Measurements from ENCODE around the gene PADI3. TPM values are rescaled to one million over a fixed set of nuclear protein-coding genes. Genes with fewer than 3 reads are reported as not detected.

PADI3 gene
- polyA plus RNA-seq, 1 donor, result not detected

DNA sequence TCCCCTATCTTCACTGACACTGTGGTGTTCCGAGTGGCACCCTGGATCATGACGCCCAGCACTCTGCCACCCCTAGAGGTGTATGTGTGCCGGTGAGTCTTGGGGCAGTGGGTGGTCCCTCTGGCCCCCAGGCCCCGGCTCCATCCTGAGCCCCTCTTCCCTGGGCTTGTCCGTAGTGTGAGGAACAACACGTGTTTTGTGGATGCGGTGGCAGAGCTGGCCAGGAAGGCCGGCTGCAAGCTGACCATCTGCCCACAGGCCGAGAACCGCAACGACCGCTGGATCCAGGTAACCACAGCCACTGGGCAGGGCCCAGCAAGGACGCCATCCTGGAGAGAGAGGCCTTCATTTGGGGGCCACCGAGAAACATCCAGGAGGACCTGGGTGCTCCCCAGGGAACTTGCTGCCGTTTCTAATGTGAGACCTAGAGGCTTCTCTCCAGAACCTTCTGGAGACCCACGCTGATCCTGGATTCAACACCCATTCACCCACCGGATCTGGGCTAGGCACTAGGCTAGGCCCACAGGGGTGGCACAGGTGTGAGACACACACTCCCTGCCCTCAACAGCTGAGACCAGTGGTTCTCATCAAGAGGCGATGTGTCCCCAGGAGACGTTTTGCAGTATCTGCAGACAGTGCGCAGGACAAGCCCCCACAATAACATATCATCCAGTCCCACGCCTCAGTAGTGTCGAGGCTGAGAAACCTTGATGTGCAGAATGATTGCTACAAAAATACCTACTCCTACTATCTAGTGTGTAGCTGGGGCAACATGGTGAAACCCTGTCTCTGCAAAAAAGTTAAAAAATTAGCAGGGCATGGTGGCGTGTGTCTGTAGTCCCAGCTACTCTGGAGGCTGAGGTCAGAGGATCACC is 22.2 kb downstream of the PADI3 start:
- DNase-seq (ENCODE audit: low read depth), result no peak

DNA sequence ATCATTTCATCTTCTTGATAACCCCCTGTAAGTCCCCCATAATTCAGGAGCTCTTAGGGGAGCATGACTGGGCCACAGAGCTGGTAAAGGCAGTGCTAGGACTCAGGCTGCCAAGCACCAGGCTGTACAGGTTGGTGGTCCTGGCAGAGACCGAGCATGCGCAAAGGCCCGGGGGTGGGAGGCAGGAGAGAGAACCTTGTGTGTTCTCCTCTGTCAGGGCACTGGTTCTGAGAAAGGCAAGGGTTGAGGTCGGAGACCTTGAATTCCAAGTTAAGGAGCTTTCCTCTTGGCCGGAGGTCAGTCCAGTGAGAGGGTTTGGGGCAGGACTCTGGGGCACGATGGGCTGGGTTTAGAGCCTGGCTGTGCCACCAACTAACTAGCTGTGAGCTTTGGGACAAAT is 23.2 kb downstream of the PADI3 start:
- DNase-seq (ENCODE audit: low read depth), result no peak

DNA sequence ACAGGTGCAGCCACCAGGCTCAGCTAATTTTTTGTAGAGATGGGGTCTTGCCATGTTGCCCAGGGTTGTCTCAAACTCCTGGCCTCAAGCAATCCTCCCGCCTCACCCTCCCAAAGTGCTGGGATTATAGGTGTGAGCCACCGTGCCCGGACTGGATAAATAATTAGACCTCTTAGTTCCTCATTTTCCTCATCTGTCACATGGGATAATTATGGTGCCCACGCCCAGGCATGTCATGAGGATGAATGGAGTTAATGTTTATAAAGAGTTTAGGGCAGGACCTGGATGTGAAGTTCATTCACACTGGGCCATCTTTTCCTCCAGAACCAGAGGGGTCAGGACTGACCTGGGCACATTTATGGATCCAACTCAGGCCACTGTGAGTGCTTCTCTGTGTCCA is 23.7 kb downstream of the PADI3 start:
- no peak for DNase-seq (ENCODE audit: low read depth)

DNA sequence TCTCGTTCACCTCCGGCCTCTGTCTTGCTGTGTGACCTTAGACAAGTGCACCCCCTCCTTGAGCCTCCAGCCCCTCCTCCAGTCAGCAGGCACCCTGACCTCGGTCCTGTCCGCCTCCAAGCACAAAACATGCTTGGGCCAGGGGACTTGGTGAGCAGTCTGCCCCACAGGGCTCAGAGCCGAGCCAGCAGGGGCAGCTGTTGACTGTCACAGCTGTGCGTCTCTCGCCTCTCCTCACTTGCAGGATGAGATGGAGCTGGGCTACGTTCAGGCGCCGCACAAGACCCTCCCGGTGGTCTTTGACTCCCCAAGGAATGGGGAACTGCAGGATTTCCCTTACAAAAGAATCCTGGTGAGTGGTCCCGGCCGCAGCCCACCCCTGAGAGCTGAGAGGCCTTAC is 24.2 kb downstream of the PADI3 start:
- no peak for DNase-seq (ENCODE audit: low read depth)

DNA sequence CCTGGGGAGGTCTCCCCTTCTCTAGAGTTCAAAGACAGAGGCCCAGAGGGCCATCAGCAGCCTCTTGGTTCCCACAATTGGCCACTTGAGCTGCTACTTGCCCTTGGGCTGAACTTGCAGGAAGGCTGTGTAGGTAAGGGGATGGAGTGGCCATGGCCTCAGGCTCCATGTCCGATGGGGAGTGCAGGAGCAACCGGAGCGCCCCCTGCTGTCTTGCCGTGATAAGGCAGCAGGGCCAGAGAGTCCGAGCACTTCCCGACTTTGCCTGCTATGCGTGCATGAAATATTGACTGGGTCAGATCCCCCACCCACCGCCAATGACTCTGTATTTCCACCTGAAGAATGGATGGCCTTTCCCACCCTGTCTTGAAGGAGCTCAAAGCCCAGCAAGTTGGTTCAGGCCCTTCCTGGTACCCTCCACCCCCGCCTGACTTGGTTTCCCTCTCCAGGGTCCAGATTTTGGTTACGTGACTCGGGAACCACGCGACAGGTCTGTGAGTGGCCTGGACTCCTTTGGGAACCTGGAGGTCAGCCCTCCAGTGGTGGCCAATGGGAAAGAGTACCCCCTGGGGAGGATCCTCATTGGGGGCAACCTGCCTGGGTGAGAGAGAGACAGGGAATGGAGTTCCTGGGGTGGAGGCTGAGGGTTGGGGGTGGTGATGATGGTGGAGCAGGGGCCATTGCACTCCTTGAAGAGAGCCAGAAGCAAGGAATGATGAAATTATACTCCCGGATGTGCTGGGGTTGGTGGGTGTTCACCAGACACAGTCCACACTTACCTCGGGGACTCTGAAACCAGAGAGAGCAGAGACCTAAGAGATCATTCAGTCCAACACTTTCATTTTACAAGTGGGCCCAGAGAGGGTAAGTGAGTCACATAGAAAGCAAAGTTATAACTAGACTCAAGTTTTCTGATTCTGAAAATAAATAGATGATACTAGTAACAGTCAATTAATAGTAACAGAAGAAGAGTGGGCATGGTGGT is 25.6 kb downstream of the PADI3 start:
- DNase-seq (ENCODE audit: low read depth), result no peak

DNA sequence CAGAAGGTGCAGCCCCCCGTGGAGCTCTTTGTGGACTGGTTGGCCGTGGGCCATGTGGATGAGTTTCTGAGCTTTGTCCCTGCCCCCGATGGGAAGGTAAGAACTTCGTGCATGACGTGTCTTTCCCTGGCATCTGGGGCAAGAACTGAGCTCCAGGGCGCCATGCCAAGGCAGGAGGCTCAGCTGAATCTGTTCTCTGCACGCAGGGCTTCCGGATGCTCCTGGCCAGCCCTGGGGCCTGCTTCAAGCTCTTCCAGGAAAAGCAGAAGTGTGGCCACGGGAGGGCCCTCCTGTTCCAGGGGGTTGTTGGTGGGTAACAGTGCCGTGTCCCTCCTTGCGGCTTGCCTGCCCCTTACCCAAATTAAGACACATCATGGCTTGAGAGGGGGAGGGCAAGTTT is 27.7 kb downstream of the PADI3 start:
- DNase-seq (ENCODE audit: low read depth), result no peak

DNA sequence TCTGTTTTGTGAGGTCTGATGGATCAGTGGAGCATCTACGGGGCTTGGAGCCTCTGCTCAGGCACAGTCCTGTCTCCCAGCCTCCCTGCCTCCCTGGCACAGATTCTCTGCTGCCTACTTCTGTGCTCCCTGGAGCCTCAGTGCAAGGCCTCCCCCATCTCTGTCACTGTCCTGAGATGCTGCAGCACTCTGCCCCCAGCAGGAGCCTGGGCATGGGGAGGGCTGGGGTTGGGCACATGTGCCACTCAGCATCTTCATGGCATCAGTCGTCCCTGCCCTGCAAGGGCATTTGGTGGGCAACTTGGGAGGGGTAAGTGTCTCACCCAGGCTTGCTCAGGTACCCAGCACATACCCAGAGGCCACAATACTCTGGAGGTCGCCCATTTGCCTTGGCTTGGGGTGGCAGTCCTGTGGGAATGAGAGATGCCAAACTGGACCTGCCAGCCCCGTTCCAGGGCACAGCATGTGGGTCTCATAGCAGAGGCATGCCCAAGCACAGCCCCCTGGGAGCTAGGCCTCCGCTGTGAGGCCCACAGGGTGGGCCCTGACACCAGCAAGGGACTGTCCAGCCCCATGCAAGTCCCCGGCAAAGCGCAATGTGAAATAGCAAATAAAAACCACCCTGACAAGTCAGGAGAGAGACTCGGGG is 28.7 kb downstream of the PADI3 start:
- DNase-seq (ENCODE audit: low read depth), result no peak

DNA sequence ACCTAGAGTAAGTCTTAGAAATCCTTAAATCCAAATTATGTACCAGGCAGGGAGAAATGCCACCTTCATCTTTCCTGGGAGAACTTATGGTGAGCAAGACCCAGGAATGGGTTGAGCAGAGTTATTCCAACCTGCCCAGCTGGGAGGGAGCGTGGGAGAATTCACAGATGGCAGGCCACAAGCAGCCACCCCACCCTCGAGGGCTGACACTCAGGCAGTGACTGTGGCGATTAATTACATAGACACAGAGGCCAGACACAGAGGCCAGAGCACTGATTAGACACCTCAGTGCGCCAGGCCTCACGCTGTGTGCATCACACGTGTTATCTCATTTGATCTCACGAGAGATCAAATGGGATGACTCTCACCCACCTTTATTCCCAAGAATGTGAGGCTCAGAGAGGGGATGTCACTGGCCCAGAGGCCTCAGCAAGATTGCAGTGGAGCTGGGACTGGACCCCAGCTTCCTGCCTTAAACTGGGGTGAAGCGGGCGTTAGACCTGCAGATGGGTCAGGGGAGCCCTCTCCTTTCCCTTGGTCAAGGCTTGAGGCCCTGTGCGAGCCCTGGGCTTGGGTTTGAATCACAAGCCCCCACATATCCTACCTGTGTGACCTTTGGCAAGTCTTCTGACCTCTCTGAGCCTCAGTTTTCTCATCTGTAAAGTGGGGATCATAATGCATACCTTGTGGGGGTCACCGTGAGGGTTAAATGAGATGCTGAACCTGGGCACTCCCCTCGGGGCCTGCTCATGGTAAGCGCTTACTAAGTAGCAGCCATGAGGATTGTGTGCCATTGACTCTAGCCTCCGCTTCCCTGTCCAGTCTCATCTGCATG is 30.3 kb downstream of the PADI3 start:
- DNase-seq (ENCODE audit: low read depth), result no peak

DNA sequence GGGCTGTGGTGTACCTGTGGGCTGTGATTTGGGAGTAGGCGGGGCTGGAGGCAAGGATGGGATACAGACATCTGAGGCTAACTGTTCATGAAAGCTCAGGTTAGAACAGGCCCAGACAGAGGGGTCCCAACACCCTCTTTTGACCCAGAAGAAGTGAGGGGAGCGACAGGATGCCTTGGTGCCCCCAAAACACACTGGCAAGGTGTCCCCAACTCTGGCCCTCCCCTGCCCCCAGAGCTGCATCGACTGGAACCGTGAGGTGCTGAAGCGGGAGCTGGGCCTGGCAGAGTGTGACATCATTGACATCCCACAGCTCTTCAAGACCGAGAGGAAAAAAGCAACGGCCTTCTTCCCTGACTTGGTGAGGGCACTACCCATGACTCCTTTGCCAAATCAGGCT is 31.5 kb downstream of the PADI3 start:
- no peak for DNase-seq (ENCODE audit: low read depth)

DNA sequence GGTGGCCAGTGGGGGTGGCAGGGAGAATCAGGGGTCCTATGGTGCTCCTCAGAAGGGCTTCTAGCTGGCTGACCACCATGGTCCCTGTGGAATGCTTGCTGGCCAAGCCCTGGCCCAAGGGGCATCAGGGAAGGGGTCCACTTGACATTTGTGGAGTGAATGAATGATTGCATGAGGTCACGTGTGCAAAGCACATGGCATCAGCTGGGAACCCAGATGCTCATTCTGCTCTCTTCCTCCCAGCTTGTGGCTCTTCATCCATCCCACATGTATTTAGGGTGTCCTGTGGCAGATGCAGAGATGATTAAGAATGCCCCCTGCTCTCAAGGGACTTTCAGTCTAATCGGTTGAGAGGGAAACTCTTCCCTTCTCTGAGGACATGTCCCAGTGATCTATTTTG is 32.0 kb downstream of the PADI3 start:
- no peak for DNase-seq (ENCODE audit: low read depth)

DNA sequence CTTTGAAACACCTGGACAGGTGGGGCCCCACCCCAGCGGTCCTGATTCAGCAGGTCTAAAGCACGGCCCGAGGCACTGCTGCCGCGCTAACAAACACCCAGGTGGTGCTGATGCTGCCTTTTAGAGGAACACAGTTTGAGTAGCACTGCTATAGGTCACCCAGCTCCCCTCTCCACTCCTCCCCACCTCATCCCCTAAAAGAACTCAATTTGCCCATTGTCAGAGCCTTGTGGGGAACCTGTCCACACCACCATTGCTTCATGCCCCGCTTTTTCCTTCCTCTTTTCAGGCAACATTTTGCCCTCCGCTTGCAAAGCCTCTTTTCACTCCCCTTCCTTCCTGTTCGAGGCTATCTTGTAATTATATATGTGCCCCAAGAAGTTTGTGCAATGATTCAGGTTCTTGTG is 32.9 kb downstream of the PADI3 start:
- no peak for DNase-seq (ENCODE audit: low read depth)

DNA sequence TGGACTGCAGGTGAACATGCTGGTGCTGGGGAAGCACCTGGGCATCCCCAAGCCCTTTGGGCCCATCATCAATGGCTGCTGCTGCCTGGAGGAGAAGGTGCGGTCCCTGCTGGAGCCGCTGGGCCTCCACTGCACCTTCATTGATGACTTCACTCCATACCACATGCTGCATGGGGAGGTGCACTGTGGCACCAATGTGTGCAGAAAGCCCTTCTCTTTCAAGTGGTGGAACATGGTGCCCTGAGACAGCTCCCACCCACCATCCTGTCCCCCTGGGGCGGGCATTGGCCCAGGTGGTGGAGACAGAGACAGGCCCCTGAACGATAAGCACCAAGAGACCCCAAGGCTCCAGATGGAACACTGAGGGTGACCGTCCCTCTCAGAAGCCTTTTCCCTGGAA is 33.9 kb downstream of the PADI3 start:
- no peak for DNase-seq (ENCODE audit: low read depth)

DNA sequence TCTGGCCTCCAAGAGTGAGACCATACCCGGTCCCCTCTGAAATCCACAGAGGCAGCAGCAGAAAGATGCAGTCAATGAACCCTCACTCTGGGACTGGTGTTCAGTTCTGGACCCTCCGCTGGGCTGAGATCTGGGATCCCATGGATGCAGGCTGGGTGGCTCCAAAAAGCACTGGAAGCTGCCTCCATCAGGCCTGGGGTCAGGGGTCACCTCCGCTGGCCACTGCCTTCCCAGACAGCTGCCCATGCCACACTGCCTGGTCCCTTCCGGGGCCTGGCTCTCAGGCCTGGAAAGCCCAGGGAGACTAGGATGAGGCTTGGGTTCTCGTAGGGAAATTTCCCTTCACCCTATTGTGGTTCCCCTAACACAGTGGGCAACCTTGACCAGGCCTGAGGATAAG is 37.7 kb downstream of the PADI3 start:
- DNase-seq (ENCODE audit: low read depth), result no peak

DNA sequence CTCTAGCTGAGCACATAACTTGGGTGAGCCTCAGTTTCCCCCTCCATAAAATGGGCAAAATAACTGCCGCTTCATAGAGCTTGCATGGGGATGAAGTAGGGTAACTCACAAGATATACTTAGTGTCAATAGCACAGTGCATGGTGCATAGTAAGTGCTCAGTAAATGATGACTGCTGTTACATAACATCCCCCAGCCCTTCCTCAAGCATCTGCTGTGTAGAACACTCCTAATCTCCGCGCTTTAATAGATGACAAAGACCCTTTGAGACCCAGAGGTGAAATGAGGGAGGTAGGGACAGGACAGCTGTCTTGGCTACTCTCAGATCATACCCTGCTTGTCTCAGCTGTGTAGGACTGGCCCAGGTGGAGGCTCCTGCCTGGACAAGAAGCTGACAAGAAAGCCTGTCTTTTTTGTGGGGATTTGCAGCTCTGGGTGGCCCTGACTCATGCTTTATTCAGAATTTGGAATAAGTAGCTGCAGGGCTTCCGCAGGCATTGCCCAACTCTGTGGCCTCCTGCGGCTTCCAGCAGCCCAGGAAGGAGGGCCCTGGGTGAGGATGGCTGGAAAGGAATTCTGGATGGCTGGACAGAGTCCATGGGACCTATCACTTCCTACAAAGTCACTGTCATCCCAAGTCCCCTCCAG is 38.4 kb downstream of the PADI3 start:
- no peak for DNase-seq (ENCODE audit: low read depth)

DNA sequence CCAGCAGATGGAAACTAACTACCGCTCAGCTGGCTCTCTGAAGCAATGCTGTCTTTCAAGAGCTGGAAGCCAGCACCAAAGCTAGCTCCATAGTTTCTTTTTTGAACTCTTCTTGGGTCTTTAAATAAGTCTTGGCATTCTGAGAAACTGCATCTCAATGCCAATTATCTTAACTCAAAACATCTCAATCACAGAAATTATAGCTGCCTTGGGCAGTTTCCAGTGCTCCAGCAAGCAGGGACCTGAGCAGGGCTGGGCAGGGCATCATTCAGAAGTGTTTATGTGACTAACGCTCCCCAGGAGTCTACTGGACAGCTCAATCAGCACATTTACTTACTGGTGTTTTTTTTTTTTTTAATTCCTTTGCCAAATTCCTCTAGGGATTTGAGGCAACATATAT is 40.8 kb downstream of the PADI3 start:
- no peak for DNase-seq (ENCODE audit: low read depth)

DNA sequence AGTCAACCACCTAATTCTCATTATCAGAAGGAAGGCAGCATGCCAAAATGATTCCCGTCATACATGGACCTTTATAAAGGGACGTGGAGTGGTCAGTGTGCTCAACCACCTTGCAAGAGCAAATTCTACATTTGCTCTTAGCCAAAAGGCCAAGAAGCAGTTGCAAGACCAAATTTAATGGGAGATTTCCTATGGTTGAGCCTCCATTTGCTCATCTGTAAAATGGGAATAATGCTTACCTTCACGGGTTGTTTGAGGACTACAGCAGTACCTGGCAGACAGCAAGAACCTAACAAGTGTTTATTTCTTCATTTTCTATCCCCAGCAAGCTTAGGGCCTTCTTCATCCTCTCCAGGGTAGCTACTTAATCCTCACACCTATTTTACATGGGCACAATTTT is 41.7 kb downstream of the PADI3 start:
- no peak for DNase-seq (ENCODE audit: low read depth)

DNA sequence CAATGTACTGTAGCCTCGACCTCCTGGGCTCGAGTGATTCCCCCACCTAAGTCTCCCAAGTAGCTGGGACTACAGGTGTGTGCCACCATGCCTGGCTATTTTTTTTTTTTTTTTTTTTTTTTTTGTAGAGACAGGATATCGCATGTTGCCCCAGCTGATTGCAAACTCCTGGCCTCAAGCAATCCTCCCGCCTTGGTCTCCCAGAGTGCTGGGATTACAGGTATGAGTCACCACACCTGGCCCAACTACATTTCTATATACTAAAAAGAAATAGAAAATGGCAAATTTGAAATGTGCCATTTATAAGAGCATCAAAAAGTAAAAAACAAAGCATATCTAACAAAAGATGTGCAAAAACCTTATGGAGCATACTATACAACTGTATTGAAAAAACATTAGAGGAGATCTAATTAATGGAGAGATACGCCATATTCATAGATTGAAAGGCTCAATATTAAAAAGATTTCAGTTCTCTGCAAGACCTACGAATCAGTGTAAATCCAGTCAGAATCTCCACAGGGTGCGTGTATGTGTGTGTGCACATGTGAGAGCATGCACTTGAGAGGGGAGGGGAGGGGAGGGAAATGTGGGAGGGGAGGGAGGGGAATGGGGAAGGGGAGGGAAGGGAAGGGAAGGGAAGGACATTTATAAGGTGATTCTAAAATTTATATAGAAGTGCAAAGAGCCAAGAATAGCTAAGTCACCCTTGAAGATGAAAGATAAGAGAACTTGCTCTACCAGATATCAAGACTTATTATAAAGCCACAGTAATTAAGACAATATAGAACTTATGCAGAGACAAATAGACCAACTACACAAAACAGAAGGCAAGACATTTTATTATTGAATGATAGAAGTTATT is 43.6 kb downstream of the PADI3 start:
- no peak for DNase-seq (ENCODE audit: low read depth)

DNA sequence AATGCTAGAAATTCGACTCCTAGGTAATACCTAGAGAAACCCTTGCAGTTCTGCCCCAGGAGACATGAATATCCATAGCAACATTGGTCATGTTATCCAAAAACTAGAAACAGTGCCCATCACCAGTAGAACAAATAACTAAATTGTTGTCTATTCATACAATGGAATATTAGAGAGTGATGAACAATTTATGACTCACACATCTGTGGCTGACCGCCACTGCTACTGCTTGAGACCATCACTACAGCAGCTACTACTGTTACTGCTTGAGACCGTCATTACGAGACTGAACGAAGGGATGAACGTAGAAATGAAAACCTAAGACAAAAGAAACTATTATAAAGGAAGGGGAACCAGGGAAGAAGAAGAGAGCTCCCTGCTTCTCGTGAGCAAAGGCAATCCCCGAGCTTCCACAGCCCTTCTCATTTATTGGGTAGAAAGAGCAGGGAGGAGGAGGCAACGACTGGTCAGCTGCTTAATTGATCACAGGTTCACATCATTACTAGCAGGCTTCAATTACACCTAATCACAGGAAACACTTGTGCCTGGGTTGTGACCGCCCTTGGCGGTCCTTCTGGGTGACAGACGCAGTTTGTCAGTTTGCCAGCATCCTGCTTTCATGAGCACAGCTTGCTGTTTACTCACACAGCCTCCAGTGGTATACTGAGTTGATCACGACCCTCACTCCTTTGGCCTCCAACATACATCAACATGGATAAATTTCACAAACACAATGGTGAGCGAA is 45.0 kb downstream of the PADI3 start:
- no peak for DNase-seq (ENCODE audit: low read depth)

DNA sequence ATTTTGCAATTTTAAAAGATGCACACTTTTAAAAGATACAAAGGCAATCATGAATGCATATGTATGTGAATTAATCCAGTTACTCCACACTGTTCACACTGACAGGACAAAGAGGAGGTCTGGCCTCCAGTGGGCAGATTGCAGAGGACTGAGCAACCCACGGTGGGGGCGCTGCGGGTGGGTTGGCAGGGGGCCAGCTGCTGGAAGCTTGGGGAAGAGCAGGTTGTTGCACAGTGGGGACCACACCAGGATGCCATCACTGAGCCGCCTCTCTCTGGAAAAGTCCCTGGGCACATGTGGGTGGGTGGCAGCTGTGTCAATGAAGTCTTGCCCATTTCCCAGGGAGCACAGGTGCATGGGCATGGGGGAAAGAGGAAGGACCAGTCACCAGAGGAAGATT is 46.4 kb downstream of the PADI3 start:
- no peak for DNase-seq (ENCODE audit: low read depth)

Data from forelimb muscle (tissue), 1 donor.